AG09319 (cell line): Measurements from ENCODE around the gene NFATC1.

Experiments used
- DNase-seq: peaks from one replicate; pipeline ENCODE4 v3.0.0-alpha.2; 2010; ENCODE audit warnings: low read depth; ENCODE audit errors: extremely low read depth
- CTCF ChIP-seq: IDR thresholded peaks from 2 replicates; pipeline ENCODE4 v1.5.1; 2011; ENCODE audit warnings: low read depth, mild to moderate bottlenecking, inconsistent platforms, low read length, moderate library complexity

Gene NFATC1

GRCh38 chr18:79559436-79559835, 163.7 kb downstream of the NFATC1 start:
- DNase-seq = no peak
- TF ChIP-seq CTCF = no peak

DNA sequence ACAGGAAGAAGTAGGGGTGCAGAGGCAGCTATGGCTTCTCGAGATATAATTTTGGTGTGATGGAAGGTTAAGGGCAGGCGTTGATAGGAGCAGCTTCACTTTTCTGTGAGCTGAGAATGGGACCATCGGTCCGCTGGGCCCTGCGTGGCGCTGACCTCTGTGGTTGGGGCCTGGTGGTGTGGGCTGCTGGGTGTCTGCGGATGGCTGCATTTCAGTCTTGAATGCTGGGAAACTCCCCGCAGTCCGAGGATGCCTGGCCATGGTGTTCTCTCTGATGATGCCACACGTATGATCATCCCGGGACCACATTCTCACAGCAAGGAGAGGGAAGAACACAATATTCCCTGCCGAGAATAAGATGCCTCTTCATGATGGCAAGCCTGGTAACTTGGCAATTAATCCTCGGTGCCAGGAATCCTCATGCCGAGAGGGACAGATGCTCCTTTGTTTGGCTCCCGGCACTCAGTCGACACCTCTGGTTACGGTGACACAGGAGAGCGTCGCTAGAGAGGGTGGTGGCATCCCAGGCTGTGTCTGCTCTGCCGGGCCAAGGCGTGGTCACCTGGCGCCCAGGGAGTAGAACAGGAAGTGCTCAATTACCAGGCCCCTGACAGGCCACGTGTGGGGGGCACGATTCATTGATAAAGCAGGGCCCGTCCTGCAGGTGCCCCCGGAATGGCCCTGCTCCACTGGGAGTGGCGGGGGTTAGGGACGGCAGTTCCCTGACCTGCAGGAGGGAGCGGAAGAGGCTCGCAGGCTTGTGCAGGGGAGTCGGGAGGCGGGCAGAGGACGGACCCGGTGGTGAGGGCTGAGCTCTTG, 164.5 kb downstream of the NFATC1 start:
- no peak for DNase-seq

DNA sequence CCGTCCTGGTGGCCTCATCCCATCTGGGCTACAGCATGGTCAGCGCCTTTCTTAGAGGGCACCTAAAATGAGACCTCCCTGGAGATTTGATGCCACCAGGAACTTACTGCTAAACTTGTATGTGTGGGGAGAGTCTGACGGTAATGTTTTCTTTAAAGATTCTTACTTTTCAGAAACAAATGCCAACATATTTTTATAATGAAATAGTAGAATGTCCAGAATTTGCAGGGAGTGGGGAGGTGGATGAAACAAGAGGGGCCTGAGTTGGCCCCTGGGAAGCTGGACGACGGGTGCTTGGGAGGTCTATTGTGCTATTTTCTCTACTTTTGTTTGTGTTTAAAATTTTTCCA, 165.1 kb downstream of the NFATC1 start:
- TF ChIP-seq CTCF = no peak
- no peak for DNase-seq

More for the DNA sequence above, 164.5 kb downstream of the NFATC1 start:
- TF ChIP-seq CTCF = no peak

- TF ChIP-seq CTCF = no peak
- no peak for DNase-seq
Observed at GRCh38 chr18:79563949-79564348, 168.2 kb downstream of the NFATC1 start.

- TF ChIP-seq CTCF = no peak
Observed at GRCh38 chr18:79564441-79564840, 168.7 kb downstream of the NFATC1 start.

DNA sequence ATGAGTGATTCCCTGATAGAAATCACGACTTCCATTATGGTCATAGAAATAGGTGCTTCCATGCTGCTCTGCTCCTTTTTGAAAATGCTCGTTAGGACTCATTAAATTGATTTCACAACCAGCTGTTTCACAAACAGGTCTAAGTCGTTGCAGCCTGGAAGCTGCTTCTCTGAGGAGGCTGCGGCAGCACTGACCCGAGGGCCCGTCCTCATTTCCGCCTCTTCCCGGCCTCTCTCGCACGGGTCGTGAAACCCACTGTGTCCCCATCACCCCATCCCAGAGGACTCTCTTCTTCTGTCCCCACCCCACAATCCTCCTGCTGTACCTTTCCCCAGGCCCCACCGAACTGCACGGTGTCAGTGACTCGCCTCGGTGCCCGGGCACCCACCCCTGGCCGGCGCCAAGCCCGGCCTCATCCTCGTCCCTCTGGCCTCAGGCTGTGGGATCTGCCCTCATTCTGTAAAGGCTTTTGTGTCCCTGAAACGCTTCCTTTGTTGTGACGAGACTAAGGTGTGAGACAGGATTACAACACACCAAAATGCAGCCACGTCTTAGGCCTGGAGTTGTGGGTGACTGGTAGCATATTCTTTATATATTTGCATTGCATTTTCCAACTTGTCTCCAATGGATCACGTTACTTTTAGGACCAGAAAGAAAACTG, 171.2 kb downstream of the NFATC1 start:
- TF ChIP-seq CTCF = no peak
- no peak for DNase-seq

More at GRCh38 chr18:79564441-79564840, 168.7 kb downstream of the NFATC1 start:
- DNase-seq = no peak

DNA sequence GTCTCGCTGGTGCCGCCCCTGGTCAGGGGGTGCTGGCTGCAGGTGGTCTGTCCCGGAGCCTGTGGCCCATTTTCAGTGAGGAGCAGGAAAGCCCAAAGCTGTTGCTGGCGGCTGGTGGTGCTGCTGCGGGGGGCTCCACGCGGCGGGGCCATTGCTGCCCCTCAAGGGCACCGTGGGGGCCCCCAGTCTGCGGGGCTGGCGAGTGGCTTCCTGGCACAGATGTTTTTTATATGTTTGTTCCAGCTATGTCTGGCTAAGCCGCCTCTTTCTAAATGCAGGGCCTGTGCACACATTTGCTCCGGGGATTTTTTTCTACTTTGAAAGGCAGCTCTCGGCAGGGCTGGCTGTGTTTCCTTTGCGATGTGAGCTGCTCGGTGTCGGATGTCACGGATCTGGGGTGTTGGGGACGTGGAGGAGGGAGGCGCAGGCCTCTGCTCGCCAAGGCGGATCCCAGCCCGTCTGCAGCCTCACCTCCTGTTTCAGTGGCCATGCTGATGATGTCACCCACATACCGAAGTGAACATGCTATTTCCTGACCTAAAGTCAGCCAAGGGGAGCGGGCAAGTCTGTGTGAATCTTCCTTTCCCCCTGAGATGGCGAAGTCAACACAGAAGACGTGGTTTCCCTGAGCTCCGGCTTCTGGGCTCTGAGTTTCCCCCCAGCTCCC, 171.9 kb downstream of the NFATC1 start:
- DNase-seq = peak; percentile 41
- no peak for TF ChIP-seq CTCF
